Large intestine (tissue), 3 donors: ENCODE data around the gene CORO7. TPM values are rescaled to one million over a fixed set of nuclear protein-coding genes. Genes with fewer than 3 reads are reported as not detected.

ENCODE experiments used
- DNase-seq, 2 donors: peaks; one replicate each; pipeline versions ENCODE4 v3.0.0 to v3.0.0-alpha.2; 2013
- H3K27ac ChIP-seq: one replicate; pipeline ENCODE4 v1.5.1; 2013; ENCODE audit warnings: low read length
- H3K27me3 ChIP-seq: 2 replicates; pipeline ENCODE4 v1.6.1; 2013; ENCODE audit warnings: low read length; ENCODE audit not compliant: control insufficient read depth, insufficient read depth
- H3K36me3 ChIP-seq: 2 replicates; pipeline ENCODE4 v1.6.1; 2013; ENCODE audit warnings: low read length; ENCODE audit not compliant: control insufficient read depth, insufficient read depth
- H3K4me1 ChIP-seq: one replicate; pipeline ENCODE4 v1.6.1; 2013; ENCODE audit warnings: low read length; ENCODE audit not compliant: control insufficient read depth, insufficient read depth
- H3K4me3 ChIP-seq: one replicate; pipeline ENCODE4 v1.5.1; 2013; ENCODE audit warnings: low read length
- H3K9me3 ChIP-seq: one replicate; pipeline ENCODE4 v1.6.1; 2013; ENCODE audit warnings: mild to moderate bottlenecking, low read depth, low read length, moderate library complexity; ENCODE audit not compliant: control insufficient read depth
- WGBS: methylation state at CpG from one replicate; pipeline ENCODE4 v1.1.5; 2013; ENCODE audit warnings: low lambda C conversion rate; ENCODE audit not compliant: insufficient coverage; 5-methylcytosine and 5-hydroxymethylcytosine counted together
- polyA plus RNA-seq: library from polyadenylated mRNA; unstranded; fragments of 120-200 nt; gene quantifications from one replicate; pipeline ENCODE4 v1.2.1, GENCODE V29; 2013

The CORO7 gene
- polyA plus RNA-seq, 1 donor: 41.4 TPM

DNA sequence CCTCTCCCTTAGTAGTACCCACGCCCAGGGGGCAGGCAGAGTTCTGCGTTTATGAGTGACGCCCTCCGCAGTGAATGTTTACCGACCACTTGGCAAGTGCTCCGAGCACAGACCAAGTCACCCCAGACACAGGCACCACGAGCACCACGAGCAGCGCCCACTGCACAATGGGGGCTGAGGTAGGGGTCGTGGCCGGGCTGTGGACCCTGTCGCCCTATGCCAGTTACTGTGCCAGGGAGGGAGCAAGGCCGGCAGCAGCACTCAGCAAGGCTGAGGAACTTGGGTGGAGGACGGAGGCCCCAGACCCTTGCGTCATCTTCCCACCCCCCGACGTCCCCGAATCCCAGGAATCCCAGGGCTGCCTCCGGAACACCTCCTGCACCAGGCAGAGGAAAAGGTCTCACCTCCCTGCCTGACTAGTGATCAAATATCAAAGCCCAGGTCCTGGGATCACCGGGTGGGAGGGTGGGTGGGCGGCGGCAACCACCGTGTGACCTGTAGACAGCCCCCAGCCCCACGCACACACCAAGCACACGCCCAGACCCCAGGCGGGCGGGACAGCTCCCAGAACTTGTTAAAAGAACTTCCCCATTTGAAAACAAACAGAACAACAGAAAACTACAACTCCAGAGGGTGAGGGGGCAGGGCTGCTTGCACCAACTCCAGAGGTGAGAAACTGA lies 39.4 kb downstream of the CORO7 start:
- no peak for DNase-seq
- H3K4me3 ChIP-seq: no peak overlapping the region
- peaks cover 28% of the 10 kb centered on the region for H3K4me1 ChIP-seq
- H3K9me3 ChIP-seq: peaks cover 6% of the 10 kb centered on the region
- peaks cover 15% of the 10 kb centered on the region for H3K36me3 ChIP-seq
- no CpG with 5 or more reads among the region's 27 CpGs for WGBS
- H3K27ac ChIP-seq: no peak overlapping the region
- H3K27me3 ChIP-seq: no peaks in the 10 kb centered on the region

DNA sequence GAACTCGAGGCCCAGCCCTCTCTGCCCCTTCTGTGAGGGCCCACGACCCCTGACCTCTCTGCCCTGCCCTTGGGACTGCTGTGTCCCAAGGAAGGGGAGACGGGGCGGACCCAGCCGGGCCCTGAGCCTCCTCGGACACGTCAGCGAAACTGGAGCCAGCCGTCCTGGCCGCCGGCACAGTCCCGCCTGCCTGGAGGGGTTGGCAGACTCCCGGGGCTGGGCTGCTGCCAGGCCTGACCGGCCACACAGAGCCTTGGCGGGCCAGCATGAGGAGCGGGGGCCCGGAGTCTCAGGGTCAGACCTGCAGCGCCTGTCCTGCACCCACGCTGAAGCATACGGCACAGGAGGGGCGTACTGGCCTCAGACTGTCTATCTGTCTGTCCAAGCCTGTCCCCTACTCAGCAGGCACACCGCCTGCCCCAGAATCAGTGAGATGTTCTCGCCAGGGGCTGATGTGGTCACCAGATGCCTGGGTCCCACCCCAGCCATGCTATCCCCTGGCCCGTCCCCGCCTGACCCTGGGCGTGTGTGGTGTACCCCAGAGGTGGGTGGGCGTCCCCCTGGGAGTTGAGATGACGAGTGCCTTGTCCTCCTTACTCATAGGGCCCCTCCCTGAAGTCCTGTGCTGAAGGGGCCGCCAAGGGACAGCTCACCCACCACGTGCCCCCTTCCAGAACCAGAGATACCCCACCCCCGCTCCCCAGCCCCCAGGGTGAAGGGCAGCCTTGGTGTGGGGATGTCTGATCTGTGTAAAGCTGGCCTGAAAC lies 40.1 kb downstream of the CORO7 start:
- Histone ChIP-seq H3K4me1 (peaks cover 30% of the 10 kb centered on the region), H3K4me3 (no peak overlapping the region), H3K27ac (no peak overlapping the region), H3K36me3 (peaks cover 13% of the 10 kb centered on the region), H3K9me3 (peaks cover 5% of the 10 kb centered on the region), H3K27me3 (no peaks in the 10 kb centered on the region)
- WGBS: no CpG with 5 or more reads among the region's 31 CpGs
- no peak for DNase-seq

DNA sequence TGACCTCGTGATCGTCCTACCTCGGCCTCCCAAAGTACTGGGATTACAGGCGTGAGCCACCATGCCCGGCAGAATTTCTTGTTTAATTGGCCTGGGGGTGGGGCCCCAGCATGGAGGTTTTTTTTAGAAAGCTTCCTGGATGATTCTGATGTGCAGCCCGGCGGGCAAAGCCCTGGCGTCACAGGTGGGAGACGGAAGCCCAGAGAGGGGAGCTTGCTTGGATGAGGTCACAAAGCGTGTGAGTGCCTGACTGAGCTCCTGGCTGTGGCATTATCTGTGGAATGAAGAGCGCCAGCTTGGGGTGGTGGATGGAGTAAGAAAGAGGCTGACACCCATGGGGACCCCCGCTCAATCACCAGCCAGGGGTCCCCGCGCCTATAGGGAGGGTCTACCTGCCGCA lies 40.7 kb downstream of the CORO7 start:
- H3K27me3 ChIP-seq: no peaks in the 10 kb centered on the region
- H3K9me3 ChIP-seq: peaks cover 3% of the 10 kb centered on the region
- H3K4me3 ChIP-seq: no peak overlapping the region
- H3K4me1 ChIP-seq: peaks cover 36% of the 10 kb centered on the region
- H3K36me3 ChIP-seq: peaks cover 8% of the 10 kb centered on the region
- DNase-seq: no peak
- WGBS: no CpG with 5 or more reads among the region's 15 CpGs
- H3K27ac ChIP-seq: no peak overlapping the region

- H3K27ac ChIP-seq: peak overlapping the region; percentile 78
- peaks cover 3% of the 10 kb centered on the region for H3K9me3 ChIP-seq
- H3K27me3 ChIP-seq: no peaks in the 10 kb centered on the region
- H3K4me3 ChIP-seq: peak overlapping the region; percentile 30
- H3K4me1 ChIP-seq: peaks cover 38% of the 10 kb centered on the region
- DNase-seq: peak; percentile 59 to 65
- no CpG with 5 or more reads among the region's 30 CpGs for WGBS
- peaks cover 2% of the 10 kb centered on the region for H3K36me3 ChIP-seq
Observed at GRCh38 chr16:4373909-4374742, 42.3 kb downstream of the CORO7 start.

GRCh38 chr16:4373356-4373908 lies 43.0 kb downstream of the CORO7 start:
- H3K4me1 ChIP-seq: peaks cover 38% of the 10 kb centered on the region
- no peak for DNase-seq
- no CpG with 5 or more reads among the region's 9 CpGs for WGBS
- peaks cover 3% of the 10 kb centered on the region for H3K9me3 ChIP-seq
- peak overlapping the region; percentile 78 for H3K27ac ChIP-seq
- H3K36me3 ChIP-seq: peaks cover 2% of the 10 kb centered on the region
- peak overlapping the region; percentile 30 for H3K4me3 ChIP-seq
- no peaks in the 10 kb centered on the region for H3K27me3 ChIP-seq

- H3K4me1 ChIP-seq: peaks cover 38% of the 10 kb centered on the region
- H3K9me3 ChIP-seq: peaks cover 3% of the 10 kb centered on the region
- no peaks in the 10 kb centered on the region for H3K27me3 ChIP-seq
- H3K27ac ChIP-seq: peak overlapping the region; percentile 53
- peaks cover 2% of the 10 kb centered on the region for H3K36me3 ChIP-seq
- DNase-seq: peak in 1 of 2 donors; percentile 40
- no CpG with 5 or more reads among the region's 10 CpGs for WGBS
- peak overlapping the region; percentile 54 for H3K4me3 ChIP-seq
Observed at GRCh38 chr16:4372578-4373355, 43.6 kb downstream of the CORO7 start.

- Histone ChIP-seq H3K27ac (peak overlapping the region; percentile 53), H3K36me3 (peaks cover 6% of the 10 kb centered on the region), H3K4me1 (peaks cover 38% of the 10 kb centered on the region), H3K9me3 (peaks cover 3% of the 10 kb centered on the region), H3K27me3 (no peaks in the 10 kb centered on the region), H3K4me3 (peak overlapping the region; percentile 54)
- WGBS: no CpG with 5 or more reads among the region's 43 CpGs
- peak in 1 of 2 donors; percentile 34 for DNase-seq
Observed at GRCh38 chr16:4372001-4372577, 44.3 kb downstream of the CORO7 start.

- DNase-seq: peak; percentile 59 to 67
- peak within 1 kb of the TSS; percentile 54 for H3K4me3 ChIP-seq
- no peaks in the 10 kb centered on the region for H3K27me3 ChIP-seq
- peaks cover 9% of the 10 kb centered on the region for H3K36me3 ChIP-seq
- peak within 1 kb of the TSS; percentile 53 for H3K27ac ChIP-seq
- no CpG with 5 or more reads among the region's 50 CpGs for WGBS
- peaks cover 3% of the 10 kb centered on the region for H3K9me3 ChIP-seq
- H3K4me1 ChIP-seq: peaks cover 37% of the 10 kb centered on the region
Observed at GRCh38 chr16:4371357-4372000, 44.9 kb downstream of the CORO7 start, which contains the start of gene VASN. Gene VASN, plus strand, starts transcription at chr16:4371848. Its CDS starts 9,030 bp downstream, at chr16:4380878.
